Measurements from ENCODE around the gene GPHB5.

GPHB5 gene

DNA sequence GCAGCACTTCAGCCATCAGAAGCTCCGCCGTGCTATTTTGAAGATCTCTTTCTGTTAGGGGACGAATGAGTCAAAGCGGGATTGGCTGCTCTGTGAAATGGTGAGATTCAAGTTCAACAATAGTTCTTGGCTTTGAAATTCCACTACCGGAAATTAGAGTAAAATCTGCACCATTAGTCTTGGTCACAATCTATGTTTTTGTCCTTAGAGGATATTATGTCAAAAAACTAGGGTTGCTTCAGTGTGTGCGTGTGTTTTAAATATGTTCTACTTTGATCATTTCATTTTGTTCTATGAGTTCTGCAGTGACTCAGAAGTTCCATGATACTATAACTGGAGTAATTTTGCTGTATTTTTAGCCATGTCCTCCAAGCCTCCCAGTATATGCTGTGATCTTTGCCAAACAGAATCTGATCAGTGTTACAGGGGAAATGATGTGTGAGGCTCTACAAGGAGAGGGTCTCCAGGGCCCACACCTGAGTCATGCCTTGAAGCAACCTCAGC is 22.6 kb downstream of the GPHB5 start:
- H3K36me3 ChIP-seq (ENCODE audit: control insufficient read depth, insufficient read depth, low read length): no peaks in the 10 kb centered on the region
- DNase-seq: no peak

DNA sequence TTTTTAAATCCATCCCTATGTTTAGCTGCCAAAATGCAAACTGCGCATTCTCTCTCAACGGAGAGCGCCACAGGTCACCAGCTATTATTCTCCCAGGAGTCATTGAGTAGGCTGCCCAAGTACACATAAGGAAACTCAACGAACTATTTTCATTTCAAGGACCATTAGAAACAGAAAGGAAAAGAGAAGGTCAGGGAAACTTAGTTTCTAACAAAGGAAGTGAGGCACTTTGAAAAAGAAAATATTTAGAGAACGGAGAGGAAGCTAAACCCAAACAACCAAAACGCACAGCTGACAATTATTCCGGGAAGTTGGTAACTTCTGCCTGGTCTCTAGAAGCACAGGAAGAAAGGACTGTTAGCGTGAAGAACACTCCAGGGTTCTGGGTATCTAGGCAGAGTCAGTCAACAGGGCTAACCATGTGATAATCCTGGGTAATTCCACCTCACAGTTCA is 23.5 kb downstream of the GPHB5 start:
- Histone ChIP-seq H3K27ac (ENCODE audit: insufficient read depth, low read length, poor library complexity, severe bottlenecking) (no peak overlapping the region), H3K4me3 (ENCODE audit: insufficient read depth, low read depth, low read length, poor library complexity, severe bottlenecking) (no peak overlapping the region), H3K4me1 (ENCODE audit: control insufficient read depth, insufficient read depth, low read length, poor library complexity, severe bottlenecking) (no peaks in the 10 kb centered on the region), H3K9me3 (ENCODE audit: control insufficient read depth, low read length) (no peaks in the 10 kb centered on the region), H3K36me3 (ENCODE audit: control insufficient read depth, insufficient read depth, low read length) (no peaks in the 10 kb centered on the region), H3K27me3 (replicated peaks; ENCODE audit: control insufficient read depth, insufficient read depth, low read length, poor library complexity, severe bottlenecking) (no peaks in the 10 kb centered on the region)
- no peak for DNase-seq

More for the DNA sequence above, 22.6 kb downstream of the GPHB5 start:
- Histone ChIP-seq H3K4me1 (ENCODE audit: control insufficient read depth, insufficient read depth, low read length, poor library complexity, severe bottlenecking) (no peaks in the 10 kb centered on the region), H3K9me3 (ENCODE audit: control insufficient read depth, low read length) (no peaks in the 10 kb centered on the region), H3K27me3 (replicated peaks; ENCODE audit: control insufficient read depth, insufficient read depth, low read length, poor library complexity, severe bottlenecking) (no peaks in the 10 kb centered on the region), H3K27ac (ENCODE audit: insufficient read depth, low read length, poor library complexity, severe bottlenecking) (no peak overlapping the region), H3K4me3 (ENCODE audit: insufficient read depth, low read depth, low read length, poor library complexity, severe bottlenecking) (no peak overlapping the region)

DNA sequence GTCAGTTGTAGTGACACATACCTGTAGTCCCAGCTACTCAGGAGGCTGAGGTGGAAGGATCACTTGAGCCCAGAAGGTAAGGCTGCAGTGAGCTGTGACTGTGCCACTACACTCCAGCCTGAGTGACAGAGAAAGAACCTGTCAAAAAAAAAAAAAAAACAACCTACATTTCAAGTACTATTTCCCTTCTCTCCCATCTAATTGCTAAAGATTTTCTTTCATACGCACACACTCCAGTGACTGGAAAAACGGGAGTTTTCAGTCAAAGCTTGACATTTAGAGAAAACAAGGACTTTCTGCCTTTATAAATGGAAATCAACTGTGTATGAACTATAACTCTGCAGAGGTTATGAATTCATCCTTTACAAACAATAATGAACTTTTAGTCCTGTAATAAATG is 25.9 kb downstream of the GPHB5 start:
- no peak overlapping the region for H3K4me3 ChIP-seq (ENCODE audit: insufficient read depth, low read depth, low read length, poor library complexity, severe bottlenecking)
- H3K36me3 ChIP-seq (ENCODE audit: control insufficient read depth, insufficient read depth, low read length): no peaks in the 10 kb centered on the region

DNA sequence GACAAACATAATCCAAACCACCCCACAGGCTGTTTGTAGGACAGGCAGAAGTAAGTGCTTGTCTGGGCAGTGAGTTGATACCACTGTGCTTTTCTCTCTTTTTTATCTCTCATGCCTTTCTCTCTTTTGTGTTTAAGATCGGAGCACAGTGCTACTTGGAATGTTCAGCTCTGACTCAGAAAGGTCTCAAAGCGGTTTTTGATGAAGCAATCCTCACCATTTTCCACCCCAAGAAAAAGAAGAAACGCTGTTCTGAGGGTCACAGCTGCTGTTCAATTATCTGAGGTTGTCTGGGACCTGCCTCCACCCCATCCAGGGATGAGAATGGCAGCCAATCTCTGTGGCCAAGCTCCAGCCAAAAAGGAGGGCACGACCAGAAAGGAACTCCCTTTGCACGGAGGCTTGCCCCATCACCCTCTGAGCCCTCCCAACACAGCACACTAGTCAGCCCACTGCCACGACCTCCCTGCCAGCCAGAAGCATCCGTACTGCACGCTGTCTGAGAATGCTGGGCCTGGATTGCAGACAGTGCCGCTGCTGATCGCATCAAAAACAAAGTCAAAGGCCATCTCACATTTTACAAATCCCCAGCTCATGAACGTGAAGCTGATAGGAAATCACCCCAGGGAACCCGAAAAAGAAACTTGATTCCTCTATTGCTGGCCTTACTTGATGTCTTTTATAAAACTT is 27.8 kb downstream of the GPHB5 start:
- peaks cover 3% of the 10 kb centered on the region for H3K27me3 ChIP-seq (replicated peaks; ENCODE audit: control insufficient read depth, insufficient read depth, low read length, poor library complexity, severe bottlenecking)
- H3K9me3 ChIP-seq (ENCODE audit: control insufficient read depth, low read length): no peaks in the 10 kb centered on the region
- no peaks in the 10 kb centered on the region for H3K36me3 ChIP-seq (ENCODE audit: control insufficient read depth, insufficient read depth, low read length)
- DNase-seq: no peak
- H3K27ac ChIP-seq (ENCODE audit: insufficient read depth, low read length, poor library complexity, severe bottlenecking): no peak overlapping the region
- no peaks in the 10 kb centered on the region for H3K4me1 ChIP-seq (ENCODE audit: control insufficient read depth, insufficient read depth, low read length, poor library complexity, severe bottlenecking)
- no peak overlapping the region for H3K4me3 ChIP-seq (ENCODE audit: insufficient read depth, low read depth, low read length, poor library complexity, severe bottlenecking)

More for the DNA sequence above, 25.9 kb downstream of the GPHB5 start:
- no peak for DNase-seq
- Histone ChIP-seq H3K27me3 (replicated peaks; ENCODE audit: control insufficient read depth, insufficient read depth, low read length, poor library complexity, severe bottlenecking) (no peaks in the 10 kb centered on the region), H3K4me1 (ENCODE audit: control insufficient read depth, insufficient read depth, low read length, poor library complexity, severe bottlenecking) (no peaks in the 10 kb centered on the region), H3K9me3 (ENCODE audit: control insufficient read depth, low read length) (no peaks in the 10 kb centered on the region), H3K27ac (ENCODE audit: insufficient read depth, low read length, poor library complexity, severe bottlenecking) (no peak overlapping the region)

DNA sequence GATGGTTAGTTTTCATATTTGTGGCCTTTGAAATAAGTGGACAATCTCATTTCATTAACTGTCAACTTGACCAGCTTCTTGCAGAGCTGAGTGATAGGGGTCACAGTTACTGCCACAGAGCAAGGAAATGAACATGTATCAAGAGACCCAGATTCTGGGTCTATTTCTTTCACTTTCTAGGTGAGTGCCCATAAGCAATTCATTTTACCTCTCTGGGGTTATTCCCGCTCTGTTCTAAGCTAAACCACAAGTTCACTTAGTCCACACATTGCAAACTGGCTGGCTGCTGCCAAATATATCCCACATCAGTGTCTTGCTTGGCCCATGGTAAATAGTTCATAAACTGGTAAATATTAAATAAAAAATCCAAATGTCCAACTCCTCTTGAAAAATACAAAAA is 29.9 kb downstream of the GPHB5 start:
- Histone ChIP-seq H3K36me3 (ENCODE audit: control insufficient read depth, insufficient read depth, low read length) (no peaks in the 10 kb centered on the region), H3K4me3 (ENCODE audit: insufficient read depth, low read depth, low read length, poor library complexity, severe bottlenecking) (no peak overlapping the region), H3K27me3 (replicated peaks; ENCODE audit: control insufficient read depth, insufficient read depth, low read length, poor library complexity, severe bottlenecking) (peaks cover 5% of the 10 kb centered on the region), H3K27ac (ENCODE audit: insufficient read depth, low read length, poor library complexity, severe bottlenecking) (no peak overlapping the region), H3K4me1 (ENCODE audit: control insufficient read depth, insufficient read depth, low read length, poor library complexity, severe bottlenecking) (no peaks in the 10 kb centered on the region), H3K9me3 (ENCODE audit: control insufficient read depth, low read length) (no peaks in the 10 kb centered on the region)
- no peak for DNase-seq

DNA sequence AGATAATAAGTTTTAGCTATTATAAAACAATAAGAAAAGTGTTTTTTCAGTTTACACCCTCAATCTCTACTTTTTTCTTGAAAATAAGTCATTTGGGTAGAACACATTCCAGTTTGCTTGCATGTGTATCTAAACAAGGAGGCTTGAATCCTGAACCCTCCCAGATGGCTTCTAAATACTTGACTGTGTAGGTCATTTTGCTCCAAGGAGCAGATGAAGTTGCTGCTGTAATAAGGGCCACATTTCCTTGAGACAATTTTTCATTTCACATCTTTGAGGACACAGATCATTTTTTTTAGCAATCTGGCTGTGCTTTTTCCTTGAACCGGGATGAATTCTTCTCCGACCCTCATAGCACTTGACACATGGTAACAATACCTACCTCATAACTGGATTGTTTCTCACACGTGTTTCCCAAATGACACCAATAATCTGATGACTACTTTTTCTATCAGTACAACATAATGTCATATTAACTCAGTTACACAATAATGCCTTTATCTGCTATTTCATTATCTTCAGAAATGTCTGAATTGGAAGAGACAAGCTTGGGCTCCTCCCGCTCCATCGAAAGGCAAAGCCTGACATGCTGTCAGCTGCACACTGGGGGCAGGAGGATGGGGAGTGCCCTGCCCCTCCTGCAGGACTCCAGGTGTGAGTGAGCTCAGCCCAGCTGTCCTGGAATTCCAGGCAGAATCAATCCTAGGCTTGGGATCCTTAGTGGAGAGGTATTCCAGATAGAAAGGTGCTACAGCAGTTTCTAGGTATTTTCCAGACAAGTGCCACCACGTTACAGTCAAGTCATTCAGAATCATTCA is 30.9 kb downstream of the GPHB5 start:
- Histone ChIP-seq H3K9me3 (ENCODE audit: control insufficient read depth, low read length) (no peaks in the 10 kb centered on the region), H3K36me3 (ENCODE audit: control insufficient read depth, insufficient read depth, low read length) (no peaks in the 10 kb centered on the region), H3K27ac (ENCODE audit: insufficient read depth, low read length, poor library complexity, severe bottlenecking) (no peak overlapping the region), H3K27me3 (replicated peaks; ENCODE audit: control insufficient read depth, insufficient read depth, low read length, poor library complexity, severe bottlenecking) (peaks cover 5% of the 10 kb centered on the region), H3K4me1 (ENCODE audit: control insufficient read depth, insufficient read depth, low read length, poor library complexity, severe bottlenecking) (no peaks in the 10 kb centered on the region), H3K4me3 (ENCODE audit: insufficient read depth, low read depth, low read length, poor library complexity, severe bottlenecking) (no peak overlapping the region)
- no peak for DNase-seq

DNA sequence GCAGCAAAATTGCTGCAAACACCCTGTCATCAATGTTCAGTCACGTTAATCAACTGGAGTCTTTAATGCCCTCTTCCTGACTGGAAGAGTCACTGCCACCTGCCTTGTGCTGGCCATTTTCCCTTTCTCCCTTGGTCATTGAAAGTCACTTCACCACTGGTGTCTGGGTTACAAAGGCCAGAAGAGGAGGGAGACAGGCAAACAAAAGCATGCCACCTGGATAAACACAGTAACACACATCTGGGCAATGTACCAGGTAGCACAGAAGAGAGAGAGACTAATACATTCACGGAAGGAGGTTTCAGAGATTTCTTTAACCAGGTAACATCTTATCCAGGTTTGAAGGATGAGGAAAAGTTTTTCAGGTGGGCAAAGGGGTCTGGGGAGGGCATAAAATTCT is 32.7 kb downstream of the GPHB5 start:
- Histone ChIP-seq H3K27me3 (replicated peaks; ENCODE audit: control insufficient read depth, insufficient read depth, low read length, poor library complexity, severe bottlenecking) (peaks cover 5% of the 10 kb centered on the region), H3K27ac (ENCODE audit: insufficient read depth, low read length, poor library complexity, severe bottlenecking) (no peak overlapping the region), H3K4me3 (ENCODE audit: insufficient read depth, low read depth, low read length, poor library complexity, severe bottlenecking) (no peak overlapping the region), H3K36me3 (ENCODE audit: control insufficient read depth, insufficient read depth, low read length) (no peaks in the 10 kb centered on the region), H3K4me1 (ENCODE audit: control insufficient read depth, insufficient read depth, low read length, poor library complexity, severe bottlenecking) (no peaks in the 10 kb centered on the region), H3K9me3 (ENCODE audit: control insufficient read depth, low read length) (no peaks in the 10 kb centered on the region)
- DNase-seq: no peak

DNA sequence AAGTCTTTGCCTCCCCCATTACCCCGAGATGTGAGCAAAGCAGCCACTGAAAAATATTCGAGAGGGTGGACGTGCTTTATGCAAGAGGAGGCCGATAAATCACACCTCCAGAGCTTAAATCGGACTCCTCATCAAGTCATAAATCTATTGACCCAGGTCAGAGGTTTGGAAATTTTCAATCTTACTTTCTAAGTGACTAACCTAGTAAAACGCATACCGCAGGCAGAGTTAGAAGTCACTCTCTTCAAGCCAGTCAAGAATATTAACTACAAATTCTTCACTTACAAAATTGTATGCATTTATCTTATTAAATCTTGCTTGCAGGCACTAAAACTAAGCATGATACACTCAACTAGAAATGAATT is 34.9 kb downstream of the GPHB5 start:
- no peaks in the 10 kb centered on the region for H3K4me1 ChIP-seq (ENCODE audit: control insufficient read depth, insufficient read depth, low read length, poor library complexity, severe bottlenecking)
- peaks cover 5% of the 10 kb centered on the region for H3K27me3 ChIP-seq (replicated peaks; ENCODE audit: control insufficient read depth, insufficient read depth, low read length, poor library complexity, severe bottlenecking)
- no peak overlapping the region for H3K4me3 ChIP-seq (ENCODE audit: insufficient read depth, low read depth, low read length, poor library complexity, severe bottlenecking)
- H3K27ac ChIP-seq (ENCODE audit: insufficient read depth, low read length, poor library complexity, severe bottlenecking): no peak overlapping the region
- no peaks in the 10 kb centered on the region for H3K36me3 ChIP-seq (ENCODE audit: control insufficient read depth, insufficient read depth, low read length)
- DNase-seq: no peak
- no peaks in the 10 kb centered on the region for H3K9me3 ChIP-seq (ENCODE audit: control insufficient read depth, low read length)

DNA sequence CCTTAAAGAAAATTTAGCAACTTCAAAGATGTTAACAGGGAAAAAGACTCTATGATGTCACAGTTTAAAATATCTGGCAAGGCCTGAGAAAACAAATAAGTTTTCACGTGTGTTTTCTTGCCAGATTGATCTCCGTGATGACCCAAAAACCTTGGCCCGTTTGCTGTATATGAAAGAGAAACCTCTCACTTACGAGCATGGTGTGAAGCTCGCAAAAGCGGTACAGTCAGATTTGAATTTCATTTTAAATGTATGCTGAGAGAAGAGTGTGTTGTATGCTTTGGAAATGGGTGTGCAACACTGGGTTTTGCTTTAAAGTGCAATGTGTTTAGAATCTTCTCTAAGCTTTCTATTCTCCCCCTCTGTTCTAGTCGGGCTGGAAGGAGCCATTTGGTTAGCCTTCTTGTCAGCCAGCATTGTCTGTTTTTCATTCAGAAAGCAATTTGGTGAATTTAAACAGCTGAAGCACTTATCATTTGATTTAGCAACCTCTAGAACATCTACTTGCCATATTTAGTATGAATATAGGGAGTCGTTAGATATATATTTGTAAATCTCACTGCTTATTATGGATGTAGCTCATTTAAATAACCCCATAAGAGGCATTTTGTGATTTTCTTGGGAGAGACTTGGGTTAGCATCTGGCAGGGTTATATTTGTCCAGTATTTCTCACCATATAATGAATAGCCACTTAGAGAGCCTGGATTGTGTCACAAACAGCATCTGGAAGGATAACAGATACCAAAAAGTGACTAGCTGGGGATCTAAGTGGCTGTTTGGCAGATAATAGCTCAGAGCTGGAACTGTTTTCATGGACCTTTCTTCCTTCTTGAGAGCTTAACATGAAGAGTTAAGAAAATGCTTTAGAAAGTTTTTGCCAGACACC is 35.5 kb downstream of the GPHB5 start:
- Histone ChIP-seq H3K27me3 (replicated peaks; ENCODE audit: control insufficient read depth, insufficient read depth, low read length, poor library complexity, severe bottlenecking) (peaks cover 5% of the 10 kb centered on the region), H3K4me1 (ENCODE audit: control insufficient read depth, insufficient read depth, low read length, poor library complexity, severe bottlenecking) (no peaks in the 10 kb centered on the region), H3K36me3 (ENCODE audit: control insufficient read depth, insufficient read depth, low read length) (no peaks in the 10 kb centered on the region), H3K4me3 (ENCODE audit: insufficient read depth, low read depth, low read length, poor library complexity, severe bottlenecking) (no peak overlapping the region), H3K9me3 (ENCODE audit: control insufficient read depth, low read length) (no peaks in the 10 kb centered on the region), H3K27ac (ENCODE audit: insufficient read depth, low read length, poor library complexity, severe bottlenecking) (no peak overlapping the region)
- DNase-seq: no peak
